Measurements from ENCODE around the gene PHF20.
"Not testable (repeated sequence)": the region's sequence is repeated elsewhere in the genome, so short reads cannot be mapped to it uniquely, and the experiment has no call there.

The PHF20 gene

GRCh38 chr20:35776513-35777101 is 4.8 kb downstream of the PHF20 start:
- DNase-seq (ENCODE audit: low read depth in 2 of 2): no peak

GRCh38 chr20:35783811-35784210 is 12.0 kb downstream of the PHF20 start:
- not testable (repeated sequence) for DNase-seq (ENCODE audit: low read depth in 2 of 2)

DNA sequence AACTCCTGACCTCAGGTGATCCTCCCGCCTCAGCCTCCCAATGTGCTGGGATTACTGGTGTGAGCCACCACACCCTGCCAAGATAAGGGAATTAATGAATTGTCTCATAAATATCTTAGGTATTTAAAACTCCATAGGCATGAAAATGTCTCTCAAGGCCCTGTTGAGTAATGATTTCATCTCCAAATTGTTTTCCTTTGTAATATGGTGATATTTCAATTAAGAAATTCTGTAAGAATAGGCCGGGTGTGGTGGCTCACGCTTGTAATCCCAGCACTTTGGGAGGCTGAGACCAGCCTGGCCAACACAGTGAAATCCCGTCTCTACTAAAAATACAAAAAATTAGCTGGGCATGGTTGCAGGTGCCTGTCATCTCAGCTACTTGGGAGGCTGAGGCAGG is 13.7 kb downstream of the PHF20 start:
- DNase-seq (ENCODE audit: low read depth in 2 of 2): not testable (repeated sequence)

GRCh38 chr20:35788796-35789195 is 17.0 kb downstream of the PHF20 start:
- DNase-seq (ENCODE audit: low read depth in 2 of 2): no peak

DNA sequence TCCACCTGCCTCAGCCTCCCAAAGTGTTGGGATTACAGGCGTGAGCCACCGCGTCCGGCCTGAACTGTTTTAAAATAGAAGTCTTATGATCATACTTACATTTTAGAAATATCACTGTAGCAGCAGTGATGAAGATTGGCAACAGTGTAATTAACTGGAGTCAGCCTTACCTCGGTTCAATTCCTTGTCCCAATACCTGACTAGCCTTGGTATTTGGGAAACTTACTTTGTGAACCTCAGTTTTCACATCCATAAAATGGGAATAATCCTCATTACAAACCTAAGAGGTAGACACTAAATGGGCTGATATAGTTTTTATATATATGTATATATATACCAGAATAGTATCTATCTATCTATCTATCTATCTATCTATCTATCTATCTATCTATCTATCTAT is 19.3 kb downstream of the PHF20 start:
- DNase-seq (ENCODE audit: low read depth in 2 of 2): no peak

DNA sequence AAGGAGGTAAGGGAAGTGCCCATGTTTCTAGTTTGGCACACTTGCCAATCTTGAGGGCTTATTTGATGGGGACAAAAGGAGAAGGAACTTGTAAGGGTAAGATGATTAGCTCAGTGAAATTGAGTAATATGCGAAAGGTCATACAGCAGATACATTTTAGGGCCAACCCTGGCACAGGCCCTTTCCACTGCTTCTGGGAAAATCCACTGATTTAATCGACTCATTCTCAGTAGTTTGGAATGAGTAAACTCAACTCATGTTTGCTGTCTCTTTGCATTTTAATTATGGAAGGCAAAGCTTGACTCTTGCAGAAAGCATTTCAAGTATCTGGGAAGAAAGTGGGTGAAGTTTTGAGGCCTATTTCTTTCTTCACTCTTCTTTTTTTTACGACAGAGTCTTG is 20.0 kb downstream of the PHF20 start:
- no peak for DNase-seq (ENCODE audit: low read depth in 2 of 2)

GRCh38 chr20:35792740-35793139 is 20.9 kb downstream of the PHF20 start:
- no peak for DNase-seq (ENCODE audit: low read depth in 2 of 2)

DNA sequence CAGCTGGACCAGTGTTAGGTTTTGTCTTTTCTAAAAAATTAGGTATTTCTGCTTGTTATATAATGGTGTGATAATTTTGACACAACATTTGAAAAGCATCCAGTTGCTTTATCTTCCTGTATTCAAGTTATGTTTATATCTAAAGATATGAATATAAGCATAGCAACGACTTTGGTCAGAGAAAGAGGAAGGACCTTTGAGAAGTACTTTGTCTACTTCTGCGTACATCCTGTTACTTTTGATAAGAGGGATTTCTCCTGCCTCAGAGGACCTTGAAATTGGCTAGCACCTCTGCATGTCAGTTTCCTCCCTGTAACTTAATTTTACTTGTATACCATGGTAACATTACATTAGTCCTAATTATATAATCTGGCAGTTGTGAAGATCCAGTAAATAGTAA is 24.8 kb downstream of the PHF20 start:
- DNase-seq (ENCODE audit: low read depth in 2 of 2): no peak

GRCh38 chr20:35801865-35802264 is 30.1 kb downstream of the PHF20 start:
- no peak for DNase-seq (ENCODE audit: low read depth in 2 of 2)

- no peak for DNase-seq (ENCODE audit: low read depth in 2 of 2)
Observed at GRCh38 chr20:35806075-35806474, 34.3 kb downstream of the PHF20 start.

DNA sequence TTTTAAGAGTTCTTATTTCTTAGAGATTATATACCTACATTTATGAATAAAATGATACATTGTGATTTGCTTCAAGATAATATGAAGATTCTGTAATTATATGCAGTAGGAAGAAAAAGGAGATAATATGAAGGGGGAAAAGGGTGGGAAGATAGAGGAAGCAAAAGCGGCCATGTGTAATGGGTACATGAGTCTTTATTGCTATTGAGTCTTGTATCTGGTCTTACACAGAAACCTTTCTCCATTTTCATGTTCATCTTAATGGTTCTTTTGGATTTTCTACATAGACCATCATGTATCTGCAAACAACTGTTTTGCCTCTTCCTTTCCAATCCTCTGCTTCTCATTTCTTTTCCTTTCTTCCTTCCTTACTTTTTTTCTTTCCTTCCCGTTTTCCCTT is 36.1 kb downstream of the PHF20 start:
- no peak for DNase-seq (ENCODE audit: low read depth in 2 of 2)

- DNase-seq (ENCODE audit: low read depth in 2 of 2): no peak
Observed at GRCh38 chr20:35820715-35821114, 48.9 kb downstream of the PHF20 start.

DNA sequence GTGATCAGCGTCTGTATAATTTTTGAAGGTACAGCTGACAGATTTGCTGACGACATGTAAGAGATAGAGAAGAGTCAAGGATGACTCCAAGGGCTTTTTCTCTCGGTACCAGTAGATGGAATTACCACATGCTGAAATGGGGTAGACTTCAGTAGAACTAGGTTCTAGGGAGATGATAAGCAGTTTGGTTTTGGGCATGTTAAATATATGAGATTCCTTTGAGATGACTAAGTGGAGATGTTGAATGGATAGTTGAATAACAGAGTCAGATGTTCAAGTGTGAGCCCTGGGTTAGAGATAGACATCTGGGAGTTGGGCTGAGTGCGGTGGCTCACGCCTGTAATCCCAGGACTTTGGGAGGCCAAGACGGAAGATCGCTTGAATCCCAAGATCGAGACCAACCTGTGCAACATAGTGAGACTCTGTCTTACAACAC is 50.0 kb downstream of the PHF20 start:
- no peak for DNase-seq (ENCODE audit: low read depth in 2 of 2)

DNA sequence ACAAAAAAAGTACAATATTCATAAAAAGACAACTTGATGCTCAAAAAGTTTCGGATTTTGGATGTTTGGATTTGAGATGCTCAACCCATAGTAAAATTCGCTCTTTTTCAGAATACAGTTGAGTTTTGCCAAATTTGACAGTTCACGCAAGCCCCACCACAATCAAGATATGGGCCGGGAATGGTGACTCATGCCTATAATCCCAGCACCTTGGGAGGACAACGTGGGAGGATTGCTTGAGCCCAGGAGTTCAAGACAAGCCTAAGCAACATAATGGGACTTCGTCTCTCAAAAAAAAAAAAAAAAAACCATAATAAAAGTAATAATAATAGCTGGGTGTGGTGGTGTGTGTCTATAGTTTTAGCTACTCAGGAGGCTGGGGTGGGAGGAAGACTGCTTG is 51.3 kb downstream of the PHF20 start:
- no peak for DNase-seq (ENCODE audit: low read depth in 2 of 2)

- no peak for DNase-seq (ENCODE audit: low read depth in 2 of 2)
Observed at GRCh38 chr20:35823937-35824336, 52.1 kb downstream of the PHF20 start.

GRCh38 chr20:35826397-35826998 is 54.7 kb downstream of the PHF20 start:
- DNase-seq (ENCODE audit: low read depth in 2 of 2): no peak

DNA sequence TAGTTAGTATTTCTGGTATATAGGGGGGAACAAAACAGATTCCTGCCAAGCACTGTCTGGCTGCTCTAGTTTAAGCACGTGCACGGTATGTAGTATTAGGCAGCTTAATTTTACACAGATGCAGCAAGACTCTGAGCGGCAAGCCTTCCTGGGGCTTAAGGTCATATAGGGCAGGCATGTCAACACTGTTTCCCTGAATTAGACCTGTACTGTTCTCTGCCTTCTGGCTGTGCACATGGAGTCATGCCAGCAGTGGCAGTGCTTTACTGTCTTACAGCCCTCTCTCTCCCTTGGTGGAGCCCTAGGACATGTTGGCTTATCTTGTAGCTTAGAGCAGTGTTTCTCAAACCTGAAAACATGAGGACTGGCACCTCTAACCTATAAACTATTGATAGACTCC is 56.6 kb downstream of the PHF20 start:
- no peak for DNase-seq (ENCODE audit: low read depth in 2 of 2)

- DNase-seq (ENCODE audit: low read depth in 2 of 2): no peak
Observed at GRCh38 chr20:35828916-35829315, 57.1 kb downstream of the PHF20 start.

- no peak for DNase-seq (ENCODE audit: low read depth in 2 of 2)
Observed at GRCh38 chr20:35830264-35830663, 58.4 kb downstream of the PHF20 start.

DNA sequence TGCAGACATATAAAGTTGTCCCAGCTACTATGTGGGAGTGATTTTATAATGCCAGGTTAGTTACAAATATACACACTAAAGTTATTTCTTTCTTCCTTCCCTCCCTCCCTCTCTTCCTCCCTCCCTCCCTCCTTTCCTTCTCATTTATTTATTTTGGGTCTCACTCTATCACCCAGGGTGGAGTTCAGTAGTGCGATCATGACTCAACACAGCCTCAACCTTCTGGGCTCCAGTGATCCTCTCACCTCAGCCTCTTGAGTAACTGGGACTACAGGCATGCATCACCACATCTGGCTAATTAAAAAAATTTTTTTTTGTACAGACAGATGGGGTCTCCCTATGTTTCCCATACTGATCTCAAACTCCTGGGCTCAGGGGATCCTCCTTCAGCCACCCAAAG is 59.2 kb downstream of the PHF20 start:
- DNase-seq (ENCODE audit: low read depth in 2 of 2): no peak

DNA sequence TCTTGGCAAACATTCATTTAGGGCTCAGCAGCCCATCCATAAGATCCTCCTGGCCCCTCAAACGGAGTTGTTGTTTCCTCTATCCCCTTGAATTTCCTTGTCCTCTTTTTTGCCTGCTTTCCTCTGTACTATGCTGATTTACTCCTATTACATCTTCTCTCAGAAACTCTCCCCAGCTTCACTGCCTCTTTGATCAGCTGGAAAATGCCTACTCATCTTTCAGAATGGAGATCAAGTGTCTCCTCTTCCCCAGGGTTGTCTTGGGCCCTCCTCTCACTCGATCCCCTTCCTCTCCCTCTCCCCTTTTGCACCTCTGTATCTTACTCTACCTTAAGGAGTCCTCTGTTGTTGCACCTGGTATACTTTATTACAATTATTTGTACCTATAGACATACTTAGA is 60.2 kb downstream of the PHF20 start:
- DNase-seq (ENCODE audit: low read depth in 2 of 2): no peak

DNA sequence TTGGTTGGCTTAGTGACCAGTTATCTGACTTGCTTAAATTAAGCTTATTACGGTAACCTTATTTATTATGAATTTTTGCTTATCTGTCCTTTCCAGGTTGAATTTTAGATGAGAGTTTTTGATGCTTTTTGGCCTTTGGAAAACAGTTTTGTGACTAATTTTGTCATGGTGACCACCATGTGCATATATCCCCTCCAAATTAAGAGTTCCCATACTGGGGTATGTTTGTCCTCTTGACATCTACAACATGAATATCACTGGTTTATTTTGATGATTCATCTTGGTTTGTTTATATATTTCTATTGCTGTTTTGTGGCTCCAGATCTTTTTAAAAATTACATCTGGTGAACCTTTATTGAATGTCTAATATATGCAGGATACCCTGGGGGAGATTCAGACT is 61.4 kb downstream of the PHF20 start:
- DNase-seq (ENCODE audit: low read depth in 2 of 2): no peak

- DNase-seq (ENCODE audit: low read depth in 2 of 2): no peak
Observed at GRCh38 chr20:35837577-35838195, 65.9 kb downstream of the PHF20 start.

GRCh38 chr20:35838205-35838604 is 66.4 kb downstream of the PHF20 start:
- DNase-seq (ENCODE audit: low read depth in 2 of 2): no peak
